ENCODE measurements around the gene GALNT16. TPM values are rescaled to one million over a fixed set of nuclear protein-coding genes. Genes with fewer than 3 reads are reported as not detected.

The GALNT16 gene
- total RNA-seq, 1 donor from 2014 or later, result 6.2 TPM

DNA sequence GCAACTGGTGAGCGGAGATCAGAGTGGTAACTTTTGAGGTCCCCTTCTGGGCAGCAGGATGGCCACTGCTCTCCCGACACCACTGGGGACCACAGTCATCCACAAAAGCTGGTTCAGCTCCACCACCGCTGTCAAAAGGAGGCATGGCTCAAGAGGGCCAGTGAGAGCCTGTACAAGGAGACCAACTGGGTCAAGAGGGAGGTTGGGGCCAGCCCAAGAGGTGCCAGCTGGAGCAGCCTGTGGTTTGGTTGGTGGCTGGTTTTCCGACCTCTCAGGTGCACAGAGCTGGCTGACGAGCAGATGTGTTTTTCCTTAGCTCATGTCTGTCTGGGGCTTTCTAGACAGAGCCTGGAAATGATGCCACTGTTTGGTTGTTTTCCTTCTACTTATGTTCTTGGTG, 78.0 kb downstream of the GALNT16 start:
- FAIRE-seq, result no peak

DNA sequence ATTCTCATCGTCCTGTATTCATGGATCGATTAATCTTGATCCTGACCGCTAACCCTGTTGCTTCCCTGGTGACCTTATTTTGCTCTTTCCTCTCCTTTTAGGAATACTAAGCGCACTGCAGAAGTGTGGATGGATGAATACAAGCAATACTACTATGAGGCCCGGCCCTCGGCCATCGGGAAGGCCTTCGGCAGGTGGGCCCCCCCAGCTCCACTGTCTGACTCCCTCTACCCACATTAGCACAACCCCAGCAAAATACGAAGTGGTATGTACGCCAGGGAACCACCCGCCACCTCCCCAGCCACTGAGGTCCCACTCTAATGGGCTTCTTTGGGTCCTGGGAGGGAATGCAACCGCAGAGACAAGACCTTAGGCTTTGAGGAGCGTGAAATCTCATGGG, 79.5 kb downstream of the GALNT16 start:
- Mint-ChIP-seq H3K27ac (ENCODE audit: unreplicated experiment) (no peak overlapping the region), H3K4me1 (ENCODE audit: low read depth, unreplicated experiment) (peaks cover 2% of the 10 kb centered on the region), H3K4me3 (ENCODE audit: unreplicated experiment) (no peak overlapping the region), H3K27me3 (ENCODE audit: low read depth, unreplicated experiment) (peaks cover 42% of the 10 kb centered on the region), H3K9me3 (ENCODE audit: unreplicated experiment) (no peaks in the 10 kb centered on the region), H3K36me3 (ENCODE audit: low read depth, unreplicated experiment) (peaks cover 2% of the 10 kb centered on the region)
- Histone ChIP-seq H3K9me3 (ENCODE audit: insufficient read depth, low read depth, low read length) (no peaks in the 10 kb centered on the region), H3K4me2 (ENCODE audit: low read length) (no peak overlapping the region), H3K79me2 (ENCODE audit: insufficient read depth, low read length) (no peaks in the 10 kb centered on the region), H2AFZ (ENCODE audit: low read depth, low read length) (no peak overlapping the region), H3K4me1 (ENCODE audit: insufficient read depth, low read length) (no peaks in the 10 kb centered on the region), H3K36me3 (ENCODE audit: insufficient read depth, low read length) (no peaks in the 10 kb centered on the region), H3K27me3 (ENCODE audit: insufficient read depth, low read length) (peaks cover 7% of the 10 kb centered on the region), H3K27ac (ENCODE audit: low read depth, low read length) (no peak overlapping the region), H3K9ac (ENCODE audit: low read length) (no peak overlapping the region), H4K20me1 (ENCODE audit: insufficient read depth, low read length) (no peaks in the 10 kb centered on the region), H3K4me3 (ENCODE audit: insufficient read depth, low read depth, low read length) (no peak overlapping the region)
- no peak for DNase-seq (ENCODE audit: low read depth)
- no peak for TF ChIP-seq EZH2 (IDR thresholded peaks at IDR 0.05; ENCODE audit: insufficient read depth, low read length)
- TF ChIP-seq, protein P1, sequence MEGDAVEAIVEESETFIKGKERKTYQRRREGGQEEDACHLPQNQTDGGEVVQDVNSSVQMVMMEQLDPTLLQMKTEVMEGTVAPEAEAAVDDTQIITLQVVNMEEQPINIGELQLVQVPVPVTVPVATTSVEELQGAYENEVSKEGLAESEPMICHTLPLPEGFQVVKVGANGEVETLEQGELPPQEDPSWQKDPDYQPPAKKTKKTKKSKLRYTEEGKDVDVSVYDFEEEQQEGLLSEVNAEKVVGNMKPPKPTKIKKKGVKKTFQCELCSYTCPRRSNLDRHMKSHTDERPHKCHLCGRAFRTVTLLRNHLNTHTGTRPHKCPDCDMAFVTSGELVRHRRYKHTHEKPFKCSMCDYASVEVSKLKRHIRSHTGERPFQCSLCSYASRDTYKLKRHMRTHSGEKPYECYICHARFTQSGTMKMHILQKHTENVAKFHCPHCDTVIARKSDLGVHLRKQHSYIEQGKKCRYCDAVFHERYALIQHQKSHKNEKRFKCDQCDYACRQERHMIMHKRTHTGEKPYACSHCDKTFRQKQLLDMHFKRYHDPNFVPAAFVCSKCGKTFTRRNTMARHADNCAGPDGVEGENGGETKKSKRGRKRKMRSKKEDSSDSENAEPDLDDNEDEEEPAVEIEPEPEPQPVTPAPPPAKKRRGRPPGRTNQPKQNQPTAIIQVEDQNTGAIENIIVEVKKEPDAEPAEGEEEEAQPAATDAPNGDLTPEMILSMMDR (IDR thresholded peaks at IDR 0.05; ENCODE audit: insufficient read depth, low read depth, low read length), result no peak
- FAIRE-seq, result no peak

More for the DNA sequence above, 78.0 kb downstream of the GALNT16 start:
- no peak for TF ChIP-seq EZH2 (IDR thresholded peaks at IDR 0.05; ENCODE audit: insufficient read depth, low read length)
- TF ChIP-seq, protein P1 (IDR thresholded peaks at IDR 0.05; ENCODE audit: insufficient read depth, low read depth, low read length), result no peak
- H3K4me3 Mint-ChIP-seq (ENCODE audit: unreplicated experiment), result no peak overlapping the region
- H3K27me3 Mint-ChIP-seq (ENCODE audit: low read depth, unreplicated experiment), result peaks cover 38% of the 10 kb centered on the region
- H3K4me3 ChIP-seq (ENCODE audit: insufficient read depth, low read depth, low read length), result no peak overlapping the region
- no peaks in the 10 kb centered on the region for H3K36me3 ChIP-seq (ENCODE audit: insufficient read depth, low read length)
- H3K36me3 Mint-ChIP-seq (ENCODE audit: low read depth, unreplicated experiment), result peaks cover 2% of the 10 kb centered on the region
- H3K79me2 ChIP-seq (ENCODE audit: insufficient read depth, low read length), result no peaks in the 10 kb centered on the region
- peaks cover 3% of the 10 kb centered on the region for H3K27me3 ChIP-seq (ENCODE audit: insufficient read depth, low read length)
- no peak overlapping the region for H3K27ac Mint-ChIP-seq (ENCODE audit: unreplicated experiment)
- H3K9me3 ChIP-seq (ENCODE audit: insufficient read depth, low read depth, low read length), result no peaks in the 10 kb centered on the region
- H3K9me3 Mint-ChIP-seq (ENCODE audit: unreplicated experiment), result no peaks in the 10 kb centered on the region
- no peak overlapping the region for H3K4me2 ChIP-seq (ENCODE audit: low read length)
- H3K4me1 Mint-ChIP-seq (ENCODE audit: low read depth, unreplicated experiment), result peaks cover 2% of the 10 kb centered on the region
- no peaks in the 10 kb centered on the region for H3K4me1 ChIP-seq (ENCODE audit: insufficient read depth, low read length)
- DNase-seq (ENCODE audit: low read depth), result no peak
- H2AFZ ChIP-seq (ENCODE audit: low read depth, low read length), result no peak overlapping the region
- no peaks in the 10 kb centered on the region for H4K20me1 ChIP-seq (ENCODE audit: insufficient read depth, low read length)
- H3K27ac ChIP-seq (ENCODE audit: low read depth, low read length), result no peak overlapping the region
- H3K9ac ChIP-seq (ENCODE audit: low read length), result no peak overlapping the region

DNA sequence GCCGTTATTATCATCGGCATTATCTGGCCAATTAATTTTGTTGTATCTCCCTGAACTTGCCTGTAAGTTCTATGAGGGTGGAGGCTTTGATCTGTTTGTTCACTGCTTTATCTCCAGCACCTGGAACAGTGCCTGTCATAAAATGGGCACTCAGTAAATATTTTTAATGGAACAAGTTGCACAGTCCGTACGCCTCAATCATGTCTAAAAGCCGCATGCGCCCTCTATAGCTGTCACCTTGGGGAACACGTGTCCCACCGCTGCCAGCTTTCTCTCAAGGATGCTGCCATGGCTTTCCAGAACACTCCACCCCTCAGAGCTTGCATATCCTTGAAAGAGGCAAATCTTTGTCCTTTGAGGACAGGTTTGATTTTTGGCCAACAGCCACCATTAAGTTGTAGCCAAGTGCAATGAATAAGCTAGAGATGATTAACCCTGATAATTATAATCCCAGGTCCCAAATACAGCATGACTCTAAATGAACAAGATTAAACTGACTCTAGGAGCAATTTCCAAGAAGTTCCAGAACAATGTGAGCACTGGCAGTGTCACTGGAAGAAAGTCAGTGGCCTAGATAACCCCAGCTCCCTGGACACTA, 83.1 kb downstream of the GALNT16 start:
- no peak overlapping the region for H2AFZ ChIP-seq (ENCODE audit: low read depth, low read length)
- no peaks in the 10 kb centered on the region for H3K9me3 Mint-ChIP-seq (ENCODE audit: unreplicated experiment)
- peaks cover 50% of the 10 kb centered on the region for H3K27me3 Mint-ChIP-seq (ENCODE audit: low read depth, unreplicated experiment)
- H3K4me3 ChIP-seq (ENCODE audit: insufficient read depth, low read depth, low read length), result no peak overlapping the region
- H3K27me3 ChIP-seq (ENCODE audit: insufficient read depth, low read length), result peaks cover 5% of the 10 kb centered on the region
- TF ChIP-seq, protein P1 (IDR thresholded peaks at IDR 0.05; ENCODE audit: insufficient read depth, low read depth, low read length), result no peak
- no peak for TF ChIP-seq EZH2 (IDR thresholded peaks at IDR 0.05; ENCODE audit: insufficient read depth, low read length)
- no peak overlapping the region for H3K27ac ChIP-seq (ENCODE audit: low read depth, low read length)
- H3K4me3 Mint-ChIP-seq (ENCODE audit: unreplicated experiment), result no peak overlapping the region
- DNase-seq (ENCODE audit: low read depth) (no peak), FAIRE-seq (no peak)
- H3K27ac Mint-ChIP-seq (ENCODE audit: unreplicated experiment), result no peak overlapping the region
- H3K4me1 Mint-ChIP-seq (ENCODE audit: low read depth, unreplicated experiment), result peaks cover 1% of the 10 kb centered on the region
- H3K4me1 ChIP-seq (ENCODE audit: insufficient read depth, low read length), result no peaks in the 10 kb centered on the region
- no peaks in the 10 kb centered on the region for H4K20me1 ChIP-seq (ENCODE audit: insufficient read depth, low read length)
- H3K9ac ChIP-seq (ENCODE audit: low read length), result no peak overlapping the region
- peaks cover 2% of the 10 kb centered on the region for H3K36me3 Mint-ChIP-seq (ENCODE audit: low read depth, unreplicated experiment)
- H3K4me2 ChIP-seq (ENCODE audit: low read length), result no peak overlapping the region
- no peaks in the 10 kb centered on the region for H3K36me3 ChIP-seq (ENCODE audit: insufficient read depth, low read length)
- no peaks in the 10 kb centered on the region for H3K79me2 ChIP-seq (ENCODE audit: insufficient read depth, low read length)
- no peaks in the 10 kb centered on the region for H3K9me3 ChIP-seq (ENCODE audit: insufficient read depth, low read depth, low read length)

Data from astrocyte (in vitro differentiated cells and primary cell).